Gastroesophageal sphincter (tissue), 4 donors: ENCODE results near the gene TSC22D4. TPM values are rescaled to one million over a fixed set of nuclear protein-coding genes. Genes with fewer than 3 reads are reported as not detected.

Experiments
- ATAC-seq: fragments of 150-250 bp; one replicate; pipeline ENCODE4 v1.9.1; 2016; ENCODE audit warnings: mild to moderate bottlenecking, moderate library complexity
- H3K27ac ChIP-seq, 4 donors: fragments of 200-600 bp; sonication (generic) in 3 of 4; 1 replicate in 3 of 4; 2 replicates in 1 of 4; pipeline ENCODE4 v1.5.1; 2016 to 2019
- H3K27me3 ChIP-seq: fragments of 200-600 bp; sonication (generic); one replicate; pipeline ENCODE4 v1.5.1; 2019
- H3K36me3 ChIP-seq, 2 donors: fragments of 200-600 bp; sonication (generic); one replicate each; pipeline ENCODE4 v1.5.1; 2019; ENCODE audit warnings: control low read depth in 1 of 2
- H3K4me1 ChIP-seq, 3 donors: fragments of 200-600 bp; sonication (generic); 1 replicate in 2 of 3; 2 replicates in 1 of 3; pipeline ENCODE4 v1.5.1; 2016 to 2019; ENCODE audit warnings: control low read depth in 2 of 3
- H3K4me3 ChIP-seq, 2 donors: fragments of 200-600 bp; sonication (generic); one replicate each; pipeline ENCODE4 v1.5.1; 2019; ENCODE audit warnings: mild to moderate bottlenecking in 1 of 2, moderate library complexity in 1 of 2
- H3K9me3 ChIP-seq, 3 donors: fragments of 200-600 bp; sonication (generic); one replicate each; pipeline ENCODE4 v1.5.1; 2017 to 2019; ENCODE audit warnings: control low read depth in 2 of 3
- EP300 ChIP-seq: sonication (generic); formaldehyde crosslinking; IDR thresholded peaks from one replicate; pipeline ENCODE4 v1.6.1; 2017; ENCODE audit warnings: antibody characterized with exemption, mild to moderate bottlenecking
- POLR2A ChIP-seq, 2 donors: fragments of 450-650 bp; IDR thresholded peaks; one replicate each; pipeline ENCODE4 v1.6.1; 2017; ENCODE audit warnings: antibody characterized with exemption in 2 of 2, mild to moderate bottlenecking in 2 of 2, moderate library complexity in 1 of 2
- POLR2AphosphoS5 ChIP-seq: sonication (generic); formaldehyde crosslinking; IDR thresholded peaks from one replicate; pipeline ENCODE4 v1.6.1; 2017; ENCODE audit warnings: antibody characterized with exemption
- WGBS, 2 donors: methylation state at CpG; one replicate each; pipeline ENCODE4 v1.1.5; 2018; ENCODE audit warnings: low coverage in 1 of 2; 5-methylcytosine and 5-hydroxymethylcytosine counted together
- total RNA-seq, 4 donors: library from RNA; depleted of rRNA; stranded (reverse); fragments of >200 nt; gene quantifications; one replicate each; pipeline ENCODE4 v1.1.0, GENCODE V29; 2016
- TF ChIP-seq, protein P1 (sequence below), 4 experiments: fragments of 200-600 bp in 2 of 4; fragments of 450-650 bp in 2 of 4; sonication (generic) in 1 of 4; IDR thresholded peaks; one replicate each; pipeline ENCODE4 v1.5.1; 2017 to 2019; ENCODE audit warnings: antibody characterized with exemption in 4 of 4, mild to moderate bottlenecking in 2 of 4, moderate library complexity in 2 of 4

The TSC22D4 gene
- total RNA-seq, 4 donors from 2014 or later = 20.2 to 38.1 (median 26.1) TPM

- Histone ChIP-seq H3K9me3 (no peaks in the 10 kb centered on the region), H3K36me3 (peaks cover 0 to 25% of the 10 kb centered on the region in 2 donors), H3K4me1 (no peaks in the 10 kb centered on the region), H3K27me3 (no peaks in the 10 kb centered on the region), H3K27ac (no peak overlapping the region), H3K4me3 (no peak overlapping the region)
- TF ChIP-seq POLR2AphosphoS5 = no peak
- TF ChIP-seq EP300 = no peak
- TF ChIP-seq POLR2A (IDR thresholded peaks at IDR 0.05) = no peak
- TF ChIP-seq, protein P1, sequence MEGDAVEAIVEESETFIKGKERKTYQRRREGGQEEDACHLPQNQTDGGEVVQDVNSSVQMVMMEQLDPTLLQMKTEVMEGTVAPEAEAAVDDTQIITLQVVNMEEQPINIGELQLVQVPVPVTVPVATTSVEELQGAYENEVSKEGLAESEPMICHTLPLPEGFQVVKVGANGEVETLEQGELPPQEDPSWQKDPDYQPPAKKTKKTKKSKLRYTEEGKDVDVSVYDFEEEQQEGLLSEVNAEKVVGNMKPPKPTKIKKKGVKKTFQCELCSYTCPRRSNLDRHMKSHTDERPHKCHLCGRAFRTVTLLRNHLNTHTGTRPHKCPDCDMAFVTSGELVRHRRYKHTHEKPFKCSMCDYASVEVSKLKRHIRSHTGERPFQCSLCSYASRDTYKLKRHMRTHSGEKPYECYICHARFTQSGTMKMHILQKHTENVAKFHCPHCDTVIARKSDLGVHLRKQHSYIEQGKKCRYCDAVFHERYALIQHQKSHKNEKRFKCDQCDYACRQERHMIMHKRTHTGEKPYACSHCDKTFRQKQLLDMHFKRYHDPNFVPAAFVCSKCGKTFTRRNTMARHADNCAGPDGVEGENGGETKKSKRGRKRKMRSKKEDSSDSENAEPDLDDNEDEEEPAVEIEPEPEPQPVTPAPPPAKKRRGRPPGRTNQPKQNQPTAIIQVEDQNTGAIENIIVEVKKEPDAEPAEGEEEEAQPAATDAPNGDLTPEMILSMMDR (IDR thresholded peaks at IDR 0.05) = no peak
- no CpG with 5 or more reads among the region's 1 CpG for WGBS, 2 donors
- no peak for ATAC-seq
Measured at GRCh38 chr7:100418930-100419659, 59.9 kb downstream of the TSC22D4 start.

Other genes starting within 250 kb of the TSC22D4 start
- not detected for gene SPDYE3, start 171.5 kb downstream of the TSC22D4 start, total RNA-seq
- gene PILRB, start 121.1 kb downstream of the TSC22D4 start, total RNA-seq = 10 to 100 TPM; 11.8 to 61.8 (median 24.2) TPM
- gene PILRA, start 105.7 kb downstream of the TSC22D4 start, total RNA-seq = 10 to 100 TPM in 1 of 4 donors, 1 to 10 TPM in 3; 2.5 to 10.7 (median 4.7) TPM
- gene ZCWPW1, start 50.5 kb downstream of the TSC22D4 start, total RNA-seq = 1 to 10 TPM; 4.9 to 8.2 (median 5.8) TPM
- 10 to 100 TPM; 27.9 to 34.2 (median 30.8) TPM for gene MEPCE, start 49.4 kb downstream of the TSC22D4 start, total RNA-seq
- gene PPP1R35, start 42.7 kb downstream of the TSC22D4 start, total RNA-seq = 10 to 100 TPM; 19.9 to 26.3 (median 20.7) TPM
- under 1 TPM in 1 of 4 donors, not detected in 3; 0.67 TPM for gene SPACDR, start 15.0 kb downstream of the TSC22D4 start, total RNA-seq
- gene NYAP1, start 4.7 kb upstream of the TSC22D4 start, total RNA-seq = 1 to 10 TPM in 3 of 4 donors, under 1 TPM in 1; 0.94 to 3.1 (median 1.8) TPM
- gene AGFG2, start 60.0 kb upstream of the TSC22D4 start, total RNA-seq = 10 to 100 TPM; 26.0 to 60.1 (median 36.6) TPM
- 1 to 10 TPM in 1 of 4 donors, not detected in 3; 5.6 TPM for gene SAP25, start 94.7 kb upstream of the TSC22D4 start, total RNA-seq
- gene LRCH4, start 106.9 kb upstream of the TSC22D4 start, total RNA-seq = 10 to 100 TPM; 16.1 to 53.2 (median 50.0) TPM
- gene FBXO24, start 107.1 kb upstream of the TSC22D4 start, total RNA-seq = 1 to 10 TPM in 2 of 4 donors, not detected in 2; 1.8 to 1.9 TPM
- gene PCOLCE, start 123.1 kb upstream of the TSC22D4 start, total RNA-seq = 10 to 100 TPM in 3 of 4 donors, 1 to 10 TPM in 1; 6.8 to 42.5 (median 16.6) TPM
- gene MOSPD3, start 133.3 kb upstream of the TSC22D4 start, total RNA-seq = 10 to 100 TPM in 3 of 4 donors, 1 to 10 TPM in 1; 6.2 to 13.4 (median 11.6) TPM
- 1 to 10 TPM in 1 of 4 donors, not detected in 3; 1.6 TPM for gene TFR2, start 162.3 kb upstream of the TSC22D4 start, total RNA-seq
- gene ACTL6B, start 177.2 kb upstream of the TSC22D4 start, total RNA-seq = 1 to 10 TPM in 1 of 4 donors, not detected in 3; 2.2 TPM
- gene GNB2, start 194.5 kb upstream of the TSC22D4 start, total RNA-seq = 100 to 1,000 TPM; 124 to 217 (median 162) TPM
- gene GIGYF1, start 215.0 kb upstream of the TSC22D4 start, total RNA-seq = 10 to 100 TPM; 20.4 to 43.3 (median 31.0) TPM
- gene POP7, start 226.9 kb upstream of the TSC22D4 start, total RNA-seq = 10 to 100 TPM; 31.4 to 40.6 (median 33.2) TPM
- not detected for gene EPO, start 241.3 kb upstream of the TSC22D4 start, total RNA-seq